Measurements from ENCODE around the gene GPR101. TPM values are rescaled to one million over a fixed set of nuclear protein-coding genes. Genes with fewer than 3 reads are reported as not detected.

The GPR101 gene
- total RNA-seq, 1 experiment from 2014 or later = not detected

DNA sequence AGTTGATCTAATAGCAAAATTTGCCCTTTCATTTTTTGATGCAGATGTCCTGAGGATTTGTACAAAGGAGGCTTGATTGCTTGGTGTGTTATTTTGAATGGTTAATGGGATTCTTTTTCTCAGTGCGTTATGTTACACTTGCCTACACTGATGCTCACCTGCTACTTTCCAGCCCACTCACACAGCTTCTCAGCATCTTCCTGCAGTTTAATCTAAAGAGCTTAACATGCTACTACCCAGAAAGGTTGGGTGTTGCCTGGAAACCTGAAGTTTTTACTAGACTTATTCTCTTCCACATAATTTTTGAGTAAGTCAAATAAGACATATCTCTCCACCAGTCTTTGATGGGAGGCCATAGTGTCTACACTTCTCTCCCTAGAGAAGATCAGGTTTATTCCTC is 9.9 kb upstream of the GPR101 start:
- no peak overlapping the region for H3K27ac Mint-ChIP-seq

More for the DNA sequence above, 9.9 kb upstream of the GPR101 start:
- DNase-seq = no peak
- Histone ChIP-seq H4K91ac (ENCODE audit: insufficient read length, low read depth, low read length) (no peak overlapping the region), H4K8ac (replicated peaks; ENCODE audit: insufficient read length, low read depth, low read length) (no peak overlapping the region), H3K27ac (ENCODE audit: insufficient read length, low read depth, low read length) (no peak overlapping the region), H3K23me2 (ENCODE audit: insufficient read length, low read depth, low read length, poor library complexity, severe bottlenecking) (no peaks in the 10 kb centered on the region), H2BK20ac (ENCODE audit: low read depth, low read length, poor library complexity, severe bottlenecking) (no peak overlapping the region), H3K79me2 (ENCODE audit: insufficient read depth, low read length) (no peaks in the 10 kb centered on the region), H3K56ac (ENCODE audit: insufficient read length, low read depth, low read length) (no peak overlapping the region), H3K27me3 (ENCODE audit: insufficient read depth, low read length) (no peaks in the 10 kb centered on the region), H3K23ac (ENCODE audit: insufficient read length, low read depth, low read length) (no peak overlapping the region), H3K4me1 (ENCODE audit: insufficient read depth, low read length) (no peaks in the 10 kb centered on the region), H2BK12ac (ENCODE audit: insufficient read length, low read depth, low read length) (no peak overlapping the region), H2BK120ac (ENCODE audit: low read depth, low read length, poor library complexity, severe bottlenecking) (no peak overlapping the region), H3K9me3 (ENCODE audit: control insufficient read depth, low read depth, low read length) (peaks cover 38% of the 10 kb centered on the region), H2BK15ac (ENCODE audit: low read depth, low read length) (no peak overlapping the region), H3K4ac (ENCODE audit: low read depth, low read length) (no peak overlapping the region), H3K18ac (ENCODE audit: insufficient read length, low read depth, low read length) (no peak overlapping the region), H3K79me1 (ENCODE audit: insufficient read depth, low read depth, low read length, poor library complexity, severe bottlenecking) (no peaks in the 10 kb centered on the region), H3T11ph (ENCODE audit: low read length) (no peak overlapping the region), H3K4me2 (ENCODE audit: insufficient read depth, insufficient read length, low read length) (no peak overlapping the region), H4K20me1 (ENCODE audit: control insufficient read depth, insufficient read depth, insufficient read length) (no peaks in the 10 kb centered on the region), H3K9ac (ENCODE audit: extremely low read depth, insufficient read length, low read length) (no peak overlapping the region), H2BK5ac (ENCODE audit: insufficient read length, low read length) (no peak overlapping the region), H4K5ac (ENCODE audit: insufficient read length, low read depth, low read length) (no peak overlapping the region), H2AFZ (ENCODE audit: low read length) (no peak overlapping the region), H3K14ac (ENCODE audit: insufficient read depth, low read length) (no peak overlapping the region), H2AK5ac (ENCODE audit: insufficient read length, low read length) (no peak overlapping the region)
- H3K27me3 Mint-ChIP-seq (ENCODE audit: low read depth) = peaks cover 49% of the 10 kb centered on the region
- H3K9me3 Mint-ChIP-seq = peaks cover 67 to 73% of the 10 kb centered on the region in 2 experiments
- WGBS (ENCODE audit: extremely low coverage, insufficient read length, low lambda C conversion rate) = no CpG with 5 or more reads among the region's 1 CpG
- H3K4me3 Mint-ChIP-seq = no peak overlapping the region
- H3K4me1 Mint-ChIP-seq = no peaks in the 10 kb centered on the region
- no peak for TF ChIP-seq CTCF (conservative IDR thresholded peaks at IDR 0.05)
- no peaks in the 10 kb centered on the region; a peak in 2 of 7 replicates for H3K36me3 Mint-ChIP-seq (ENCODE audit: insufficient read depth in 1 of 3, low read depth in 3 of 3)

Data from H9 (cell line).